Endothelial cell of umbilical vein (primary cell): ENCODE data around the gene AMELX.

ENCODE experiments used
- FOS ChIP-seq: IDR thresholded peaks from 2 replicates; pipeline ENCODE4 v1.6.1; 2011; ENCODE audit warnings: mild to moderate bottlenecking, low read length, moderate library complexity, borderline replicate concordance; ENCODE audit not compliant: insufficient read depth
- JUN ChIP-seq: IDR thresholded peaks from 2 replicates; pipeline ENCODE4 v1.6.1; 2011; ENCODE audit warnings: borderline replicate concordance, low read depth; ENCODE audit not compliant: insufficient read length, insufficient read depth
- POLR2A ChIP-seq: IDR thresholded peaks from 2 replicates; pipeline ENCODE4 v1.6.1; 2012; ENCODE audit warnings: low read depth, mild to moderate bottlenecking, control low read depth, low read length

- TF ChIP-seq POLR2A (no peak), JUN (no peak), FOS (no peak)
Observed at GRCh38 chrX:11269006-11269405, 24.2 kb upstream of the AMELX start.
